IMR-90 (cell line): Measurements from ENCODE around the gene CTSL. TPM values are rescaled to one million over a fixed set of nuclear protein-coding genes. Genes with fewer than 3 reads are reported as not detected.

Experiments
- ATAC-seq: fragments of 200-7000 bp; cut with Tn5 transposase; 2 replicates; pipeline ENCODE4 v1.9.1; 2020; ENCODE audit warnings: low read depth, mild to moderate bottlenecking, moderate library complexity
- BruUV-seq: library from RNA; stranded (reverse); fragments of 400-500 nt; replicated peaks from 2 replicates; lab custom pipeline; 2021; lab: Mats Ljungman, UMichigan
- CTCF ChIA-PET: fragments of 300-600 bp; formaldehyde crosslinking; extraction: SDS; loops from one replicate; lab custom pipeline; 2021; ENCODE audit warnings: antibody characterized with exemption; lab: Yijun Ruan, JAX
- POLR2A ChIA-PET: fragments of 300-600 bp; sonication (Branson Sonifier 250); formaldehyde crosslinking; loops from one replicate; lab custom pipeline; 2022; ENCODE audit warnings: antibody characterized with exemption; ENCODE audit not compliant: unreplicated experiment; lab: Charles Lee
- DNase-seq: peaks from one replicate; pipeline ENCODE4 v3.0.0; 2013
- H2AFZ ChIP-seq: replicated peaks from 2 replicates; pipeline ENCODE3; 2013; ENCODE audit warnings: low read length, mild to moderate bottlenecking; ENCODE audit not compliant: poor library complexity
- H2AK5ac ChIP-seq: 2 replicates; pipeline ENCODE4 v1.6.1; 2013; ENCODE audit warnings: low read depth, low read length, inconsistent platforms
- H2AK9ac ChIP-seq: replicated peaks from 2 replicates; pipeline ENCODE3; 2013; ENCODE audit warnings: mild to moderate bottlenecking, low read depth, low read length, moderate library complexity; ENCODE audit not compliant: poor library complexity
- H2BK120ac ChIP-seq: 2 replicates; pipeline ENCODE4 v1.6.1; 2013; ENCODE audit warnings: low read depth, low read length, inconsistent platforms
- H2BK15ac ChIP-seq: 3 replicates; pipeline ENCODE4 v1.6.1; 2013; ENCODE audit warnings: low read depth, low read length, inconsistent platforms
- H2BK20ac ChIP-seq: 2 replicates; pipeline ENCODE4 v1.6.1; 2013; ENCODE audit warnings: low read depth, mild to moderate bottlenecking, inconsistent platforms, low read length, moderate library complexity
- H2BK5ac ChIP-seq: 2 replicates; pipeline ENCODE4 v1.6.1; 2013; ENCODE audit warnings: mild to moderate bottlenecking, low read depth, low read length, inconsistent platforms; ENCODE audit not compliant: poor library complexity, severe bottlenecking
- H3K14ac ChIP-seq: replicated peaks from 2 replicates; pipeline ENCODE4 v1.6.1; 2013; ENCODE audit warnings: low read depth, low read length, inconsistent platforms
- H3K18ac ChIP-seq: 2 replicates; pipeline ENCODE4 v1.6.1; 2013; ENCODE audit warnings: low read depth, low read length, control low read depth
- H3K23ac ChIP-seq: 2 replicates; pipeline ENCODE4 v1.6.1; 2013; ENCODE audit warnings: low read depth, low read length, inconsistent platforms
- H3K27ac ChIP-seq: 2 replicates; pipeline ENCODE4 v1.5.1; 2013; ENCODE audit warnings: mild to moderate bottlenecking, control low read depth, low read length; ENCODE audit not compliant: insufficient read depth
- H3K27me3 ChIP-seq: 2 replicates; pipeline ENCODE4 v1.6.1; 2013; ENCODE audit warnings: low read length; ENCODE audit not compliant: control insufficient read depth, insufficient read depth
- H3K36me3 ChIP-seq: 2 replicates; pipeline ENCODE4 v1.6.1; 2013; ENCODE audit warnings: low read length, mixed read lengths; ENCODE audit not compliant: control insufficient read depth, insufficient read depth
- H3K4ac ChIP-seq: 2 replicates; pipeline ENCODE4 v1.6.1; 2013; ENCODE audit warnings: low read depth, low read length, inconsistent platforms
- H3K4me1 ChIP-seq: 2 replicates; pipeline ENCODE4 v1.6.1; 2013; ENCODE audit warnings: low read length, mixed read lengths; ENCODE audit not compliant: control insufficient read depth, insufficient read depth
- H3K4me2 ChIP-seq: 2 replicates; pipeline ENCODE4 v1.6.1; 2013; ENCODE audit warnings: low read depth, mild to moderate bottlenecking, control low read depth, low read length, moderate library complexity
- H3K4me3 ChIP-seq: 2 replicates; pipeline ENCODE4 v1.5.1; 2013; ENCODE audit warnings: low read depth, mild to moderate bottlenecking, control low read depth, low read length, moderate library complexity; ENCODE audit not compliant: insufficient read depth
- H3K56ac ChIP-seq: 2 replicates; pipeline ENCODE4 v1.6.1; 2013; ENCODE audit warnings: low read length, inconsistent platforms; ENCODE audit not compliant: insufficient read depth; ENCODE audit errors: extremely low read depth
- H3K79me1 ChIP-seq, 2 experiments: 2 replicates each; pipeline ENCODE4 v1.6.1; 2013; ENCODE audit warnings: low read length in 2 of 2, inconsistent platforms in 1 of 2, low read depth in 1 of 2
- H3K9ac ChIP-seq: 2 replicates; pipeline ENCODE4 v1.6.1; 2013; ENCODE audit warnings: low read depth, low read length, control low read depth
- H3K9me1 ChIP-seq: 2 replicates; pipeline ENCODE4 v1.6.1; 2013; ENCODE audit warnings: low read length, inconsistent platforms; ENCODE audit not compliant: insufficient read depth
- H3K9me3 ChIP-seq: 2 replicates; pipeline ENCODE4 v1.6.1; 2013; ENCODE audit warnings: low read length; ENCODE audit not compliant: control insufficient read depth, insufficient read depth
- H4K20me1 ChIP-seq: 2 replicates; pipeline ENCODE4 v1.6.1; 2013; ENCODE audit warnings: low read length, inconsistent platforms; ENCODE audit not compliant: insufficient read depth
- H4K5ac ChIP-seq: 2 replicates; pipeline ENCODE4 v1.6.1; 2013; ENCODE audit warnings: mild to moderate bottlenecking, low read depth, low read length, control low read depth
- H4K8ac ChIP-seq, 2 experiments: 2 replicates each; pipeline ENCODE4 v1.6.1; 2013; ENCODE audit warnings: low read depth in 2 of 2, low read length in 2 of 2, control low read depth in 1 of 2, inconsistent platforms in 1 of 2
- H4K91ac ChIP-seq: 2 replicates; pipeline ENCODE4 v1.6.1; 2013; ENCODE audit warnings: low read depth, low read length, inconsistent platforms; ENCODE audit not compliant: insufficient read depth
- CHD1 ChIP-seq: IDR thresholded peaks from 2 replicates; pipeline ENCODE4 v1.6.1; 2012; ENCODE audit warnings: low read depth, low read length, improper control_type of control experiment
- FOS ChIP-seq: fragments of 150-350 bp; IDR thresholded peaks from 2 replicates; pipeline ENCODE4 v1.6.1; 2016; ENCODE audit warnings: low read depth, low read length
- MAFK ChIP-seq: IDR thresholded peaks from 2 replicates; pipeline ENCODE4 v1.6.1; 2012; ENCODE audit warnings: low read depth, low read length, improper control_type of control experiment
- MXI1 ChIP-seq: IDR thresholded peaks from 2 replicates; pipeline ENCODE4 v1.6.1; 2012; ENCODE audit warnings: low read depth, mild to moderate bottlenecking, low read length, moderate library complexity, borderline replicate concordance
- POLR2A ChIP-seq: IDR thresholded peaks from 2 replicates; pipeline ENCODE4 v1.6.1; 2012; ENCODE audit warnings: mild to moderate bottlenecking, low read depth, low read length
- WGBS, 2 experiments: methylation state at CpG; one replicate each; pipeline versions ENCODE4 v1.1.5 to v1.1.7; 2013; ENCODE audit warnings: missing lambda C conversion rate in 2 of 2; ENCODE audit not compliant: insufficient read length in 1 of 2; ENCODE audit errors: extremely low coverage in 2 of 2; 5-methylcytosine and 5-hydroxymethylcytosine counted together
- dilution Hi-C: fragments of 300-500 bp; cut with HindIII; formaldehyde crosslinking; loops from one replicate; pipeline ENCODE4 v1.14.3; 2018; ENCODE audit warnings: low sequenced_read_pairs; ENCODE audit not compliant: unreplicated experiment
- in situ Hi-C: fragments of 300-500 bp; cut with MboI; formaldehyde crosslinking; loops from 3 replicates; pipeline ENCODE4 v1.14.3; 2019; ENCODE audit warnings: low sequenced_read_pairs, inconsistent platforms, mixed read lengths
- intact Hi-C: fragments of 100-400 bp; cut with micrococcal nuclease; formaldehyde crosslinking; loops from 2 replicates; pipeline ENCODE4 v1.10.0; 2022
- polyA plus RNA-seq, 3 experiments: library from polyadenylated mRNA; depleted of rRNA; stranded (reverse); fragments of >200 nt; gene quantifications; 2 replicates each; pipeline ENCODE4 v1.2.3, GENCODE V29; 2012; ENCODE audit warnings: low replicate concordance in 1 of 3
- total RNA-seq: library from RNA; depleted of rRNA; stranded (reverse); fragments of >200 nt; gene quantifications from 2 replicates; pipeline ENCODE4 v1.2.3, GENCODE V29; 2012; rRNA removed

CTSL gene
- total and polyA plus RNA-seq, 2 of the 4 experiments (the other 2 are of a cell fraction), result 57.0 to 112 TPM

GRCh38 chr9:87778996-87779395 lies 53.1 kb downstream of the CTSL start:
- no TSS peak for BruUV-seq
- dilution Hi-C loops (no loop called here), in situ Hi-C loops (no loop called here), intact Hi-C loops (no loop called here)
- Histone ChIP-seq H3K4me3 (no peak overlapping the region), H2AK9ac (no peak overlapping the region), H3K9ac (no peak overlapping the region), H3K18ac (no peak overlapping the region), H4K8ac (no peak overlapping the region), H4K5ac (no peak overlapping the region), H2BK20ac (no peak overlapping the region), H2AK5ac (no peak overlapping the region), H3K4me2 (no peak overlapping the region), H4K20me1 (no peaks in the 10 kb centered on the region), H2BK120ac (no peak overlapping the region), H3K4me1 (no peaks in the 10 kb centered on the region), H3K9me1 (no peaks in the 10 kb centered on the region), H3K14ac (no peak overlapping the region), H3K23ac (no peak overlapping the region), H3K9me3 (no peaks in the 10 kb centered on the region), H3K79me1 (no peaks in the 10 kb centered on the region), H3K27me3 (peaks cover 4% of the 10 kb centered on the region), H3K4ac (no peak overlapping the region), H4K91ac (no peak overlapping the region), H3K27ac (no peak overlapping the region), H2BK15ac (no peak overlapping the region), H3K56ac (no peak overlapping the region), H2AFZ (no peak overlapping the region), H3K36me3 (no peaks in the 10 kb centered on the region), H2BK5ac (no peak overlapping the region)
- no CpG with 5 or more reads among the region's 4 CpGs for WGBS, 2 experiments
- ATAC-seq (no peak), DNase-seq (no peak)
- ChIA-PET POLR2A (no interaction called here), CTCF (no interaction called here)
- TF ChIP-seq POLR2A (no peak), MAFK (no peak), CHD1 (no peak), FOS (no peak), MXI1 (no peak)

Other genes starting within 250 kb of the CTSL start
- gene DAPK1, start 228.3 kb upstream of the CTSL start, total RNA-seq, result under 0.01 TPM in 2 replicates
- gene DAPK1, start 228.3 kb upstream of the CTSL start, polyA plus RNA-seq (2012; rRNA removed), result 0.01 and 0.03 TPM in 2 replicates
- not detected in 2 replicates for gene SPATA31E1, start 156.8 kb downstream of the CTSL start, total RNA-seq
- gene SPATA31E1, start 156.8 kb downstream of the CTSL start, polyA plus RNA-seq (2012; rRNA removed), result 0.03 and 0.04 TPM in 2 replicates
- not detected in 2 replicates for gene SPATA31C1, start 191.8 kb downstream of the CTSL start, total RNA-seq
- gene SPATA31C1, start 191.8 kb downstream of the CTSL start, polyA plus RNA-seq (2012; rRNA removed), result not detected in 2 replicates
- gene CDK20, start 248.4 kb downstream of the CTSL start, total RNA-seq, result 6.1 and 6.3 TPM in 2 replicates
- gene CDK20, start 248.4 kb downstream of the CTSL start, polyA plus RNA-seq (2012; rRNA removed), result 11.7 and 12.3 TPM in 2 replicates